Fibroblast of the aortic adventitia (primary cell): Measurements from ENCODE around the gene TTLL4. TPM values are rescaled to one million over a fixed set of nuclear protein-coding genes. Genes with fewer than 3 reads are reported as not detected.
A peak's percentile ranks its signal among the peaks of the same experiment; 100 is the strongest.

Source experiments
- DNase-seq: peaks from one replicate; pipeline ENCODE4 v3.0.0-alpha.2; 2010; ENCODE audit warnings: low read depth
- H3K4me3 ChIP-seq: 2 replicates; pipeline ENCODE4 v1.5.1; 2011; ENCODE audit warnings: low read depth, mild to moderate bottlenecking, control low read depth, low read length, moderate library complexity
- CTCF ChIP-seq: IDR thresholded peaks from 2 replicates; pipeline ENCODE4 v1.5.1; 2011; ENCODE audit warnings: mild to moderate bottlenecking, low read length, control low read depth, inconsistent platforms; ENCODE audit not compliant: insufficient read depth
- total RNA-seq: library from RNA; depleted of rRNA; stranded (reverse); fragments of >200 nt; gene quantifications from 2 replicates; pipeline ENCODE4 v1.2.3, GENCODE V29; 2012; ENCODE audit warnings: low replicate concordance

The TTLL4 gene
- total RNA-seq, 1 donor = 14.2 TPM

DNA sequence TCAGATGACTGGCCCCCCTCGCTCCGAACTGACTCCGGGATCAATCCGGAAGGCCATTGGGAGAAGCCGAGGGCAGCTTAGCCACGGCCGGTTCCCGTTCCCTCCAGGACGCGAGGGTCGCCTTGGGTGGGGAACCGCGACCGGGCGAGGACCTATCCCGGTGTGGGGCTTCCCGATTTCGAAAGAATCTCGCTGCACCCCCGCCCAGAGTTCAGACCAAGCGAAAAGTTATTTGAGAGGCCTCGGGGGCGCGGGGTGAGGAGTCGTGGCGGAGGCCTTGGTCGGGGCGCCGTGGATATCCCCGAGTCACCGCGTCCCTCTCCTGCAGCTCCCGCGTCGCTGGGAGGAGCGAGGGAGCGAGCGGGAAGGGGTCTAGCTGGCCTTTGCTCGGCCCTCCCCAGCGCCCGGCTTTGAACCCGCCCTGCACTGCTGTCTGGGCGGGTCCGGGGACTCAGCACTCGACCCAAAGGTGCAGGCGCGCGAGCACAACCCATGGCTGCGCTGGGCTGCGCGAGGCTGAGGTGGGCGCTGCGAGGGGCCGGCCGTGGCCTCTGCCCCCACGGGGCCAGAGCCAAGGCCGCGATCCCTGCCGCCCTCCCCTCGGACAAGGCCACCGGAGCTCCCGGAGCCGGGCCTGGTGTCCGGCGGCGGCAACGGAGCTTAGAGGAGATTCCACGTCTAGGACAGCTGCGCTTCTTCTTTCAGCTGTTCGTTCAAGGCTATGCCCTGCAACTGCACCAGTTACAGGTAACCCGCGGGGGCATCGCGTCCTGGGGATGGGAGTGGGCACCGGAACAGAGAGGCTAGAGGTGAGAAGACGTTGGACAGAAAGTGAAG lies 71.3 kb downstream of the TTLL4 start, which contains the start of gene CYP27A1:
TSS of gene CYP27A1 (plus strand) at position 457 of the 837 bp plus-strand sequence. CDS start at position 493, 36 bp downstream.
- peak; percentile 8 for DNase-seq
- H3K4me3 ChIP-seq = peak within 1 kb of the TSS; percentile 55
- no peak for TF ChIP-seq CTCF

DNA sequence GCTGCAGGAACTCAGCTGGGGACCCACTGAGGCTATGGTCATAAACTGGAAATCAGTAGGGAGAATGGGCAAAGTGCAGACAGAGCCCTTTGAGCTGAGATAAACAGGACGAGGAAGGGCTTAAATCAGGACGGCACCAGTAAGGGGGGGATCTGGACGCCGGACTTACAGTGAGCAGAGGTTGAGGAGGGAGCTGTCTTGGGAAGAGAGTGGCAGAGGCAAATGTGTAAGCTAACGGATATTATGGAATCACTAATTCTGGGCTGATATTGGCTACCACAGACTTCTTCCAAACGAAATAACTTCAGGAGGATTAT lies 71.9 kb downstream of the TTLL4 start:
- DNase-seq = peak; percentile 5
- H3K4me3 ChIP-seq = peak overlapping the region; percentile 55
- TF ChIP-seq CTCF = no peak

- no peak for TF ChIP-seq CTCF
- no peak overlapping the region for H3K4me3 ChIP-seq
- no peak for DNase-seq
Measured at GRCh38 chr2:218783688-218784087, 73.1 kb downstream of the TTLL4 start.

DNA sequence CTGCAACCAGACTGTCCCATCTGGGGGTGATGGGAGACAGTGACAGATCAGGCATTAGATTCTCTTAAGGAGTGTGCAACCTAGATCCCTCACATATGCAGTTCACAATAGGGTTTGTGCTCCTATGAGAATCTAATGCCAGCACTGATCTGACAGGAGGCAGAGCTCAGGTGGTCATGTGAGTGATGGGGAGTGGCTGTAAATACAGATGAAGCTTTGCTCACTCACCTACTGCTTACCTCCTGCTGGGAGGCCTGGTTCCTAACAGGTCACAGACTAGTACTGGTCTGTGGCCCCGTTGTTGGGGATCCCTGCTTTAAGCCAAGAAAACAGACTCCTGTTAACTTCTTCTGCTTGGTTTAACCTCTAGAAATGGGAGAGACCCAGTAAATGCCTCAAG lies 74.5 kb downstream of the TTLL4 start:
- no peak overlapping the region for H3K4me3 ChIP-seq
- no peak for DNase-seq
- no peak for TF ChIP-seq CTCF

GRCh38 chr2:218786133-218786532 lies 75.5 kb downstream of the TTLL4 start:
- no peak for DNase-seq
- H3K4me3 ChIP-seq = no peak overlapping the region
- TF ChIP-seq CTCF = no peak

- no peak overlapping the region for H3K4me3 ChIP-seq
- TF ChIP-seq CTCF = no peak
- DNase-seq = peak; percentile 43
Measured at GRCh38 chr2:218788529-218789255, 78.1 kb downstream of the TTLL4 start.
